ENCODE data around the gene CYP26C1.

Gene CYP26C1

DNA sequence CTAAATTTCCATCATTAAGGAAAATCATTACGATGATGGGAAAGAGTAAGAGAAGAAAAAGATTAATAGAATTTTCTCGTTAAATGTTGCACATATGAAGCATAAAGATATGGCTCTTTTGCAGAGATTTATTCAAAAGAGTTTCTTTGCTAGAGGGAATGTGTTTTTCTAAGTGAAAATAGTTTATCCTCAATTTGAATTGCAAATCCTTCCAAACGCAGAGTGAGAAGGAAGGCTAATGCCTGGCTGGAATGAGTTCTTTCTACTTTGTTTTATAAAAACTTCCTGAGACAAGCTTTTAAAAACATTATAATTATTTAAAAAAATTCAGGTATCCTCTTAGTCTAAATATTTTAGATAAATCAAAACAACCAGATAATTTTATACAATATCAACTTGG, 27.2 kb downstream of the CYP26C1 start:
- DNase-seq (ENCODE audit: low spot score) = no peak
- ChIA-PET POLR2A (ENCODE audit: low non-redundant PET) (no interaction called here), CTCF (interaction anchor here (0.6 to 0.7 kb wide), 3 partner anchors 9 to 426 kb away, joined by 4 to 7 read pairs (median 6); no protein-coding TSS in a partner anchor)
- TF ChIP-seq, protein P1, sequence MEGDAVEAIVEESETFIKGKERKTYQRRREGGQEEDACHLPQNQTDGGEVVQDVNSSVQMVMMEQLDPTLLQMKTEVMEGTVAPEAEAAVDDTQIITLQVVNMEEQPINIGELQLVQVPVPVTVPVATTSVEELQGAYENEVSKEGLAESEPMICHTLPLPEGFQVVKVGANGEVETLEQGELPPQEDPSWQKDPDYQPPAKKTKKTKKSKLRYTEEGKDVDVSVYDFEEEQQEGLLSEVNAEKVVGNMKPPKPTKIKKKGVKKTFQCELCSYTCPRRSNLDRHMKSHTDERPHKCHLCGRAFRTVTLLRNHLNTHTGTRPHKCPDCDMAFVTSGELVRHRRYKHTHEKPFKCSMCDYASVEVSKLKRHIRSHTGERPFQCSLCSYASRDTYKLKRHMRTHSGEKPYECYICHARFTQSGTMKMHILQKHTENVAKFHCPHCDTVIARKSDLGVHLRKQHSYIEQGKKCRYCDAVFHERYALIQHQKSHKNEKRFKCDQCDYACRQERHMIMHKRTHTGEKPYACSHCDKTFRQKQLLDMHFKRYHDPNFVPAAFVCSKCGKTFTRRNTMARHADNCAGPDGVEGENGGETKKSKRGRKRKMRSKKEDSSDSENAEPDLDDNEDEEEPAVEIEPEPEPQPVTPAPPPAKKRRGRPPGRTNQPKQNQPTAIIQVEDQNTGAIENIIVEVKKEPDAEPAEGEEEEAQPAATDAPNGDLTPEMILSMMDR (conservative IDR thresholded peaks at IDR 0.05; ENCODE audit: low read depth) = no peak
- no peak overlapping the region for H3K27ac ChIP-seq

DNA sequence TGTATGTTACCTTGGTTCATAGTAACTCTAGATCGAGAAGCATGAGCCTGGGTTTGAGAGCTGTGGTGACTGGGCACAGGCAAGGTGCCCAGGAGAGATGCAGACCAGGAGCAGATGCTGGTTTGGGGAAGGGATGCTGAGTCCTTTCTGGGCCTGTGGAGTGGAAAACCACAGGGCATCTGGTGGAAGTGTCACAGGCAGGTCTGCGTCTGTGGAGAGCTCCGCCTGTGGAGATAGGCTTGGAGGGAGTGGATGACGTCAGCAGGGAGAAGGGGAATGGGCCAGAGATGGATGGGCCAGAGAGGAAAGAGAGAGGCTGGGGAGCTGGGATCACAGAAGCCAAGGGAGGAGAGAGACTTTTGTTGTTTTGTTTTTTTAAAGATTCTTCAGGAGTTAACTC, 27.9 kb downstream of the CYP26C1 start:
- CTCF ChIA-PET = interaction anchor here (0.6 kb wide), 2 partner anchors 8 to 10 kb away, joined by 4 to 6 read pairs; no protein-coding TSS in a partner anchor
- DNase-seq (ENCODE audit: low spot score) = no peak
- TF ChIP-seq, protein P1 (conservative IDR thresholded peaks at IDR 0.05; ENCODE audit: low read depth) = no peak
- H3K27ac ChIP-seq = no peak overlapping the region
- POLR2A ChIA-PET (ENCODE audit: low non-redundant PET) = no interaction called here

DNA sequence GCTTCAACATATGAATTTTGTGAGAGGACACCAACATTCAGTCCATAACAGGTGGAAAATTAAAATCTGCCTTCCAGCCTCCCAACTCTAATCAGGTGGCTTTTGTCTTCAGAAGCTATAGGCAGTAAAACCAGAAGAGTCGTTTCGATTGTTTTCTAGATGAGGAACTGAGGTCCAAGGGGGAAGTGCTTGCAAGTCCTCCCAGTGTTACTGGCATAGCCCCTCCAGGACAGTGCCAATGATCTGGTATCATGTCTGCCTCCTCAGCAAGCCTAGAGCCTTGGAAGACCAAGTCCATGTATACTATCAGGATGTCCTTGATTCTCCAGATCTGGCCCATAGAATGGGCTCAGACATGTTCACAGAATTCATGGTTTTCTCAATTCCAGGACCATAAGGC, 30.0 kb downstream of the CYP26C1 start:
- DNase-seq (ENCODE audit: low spot score) = no peak
- H3K27ac ChIP-seq = no peak overlapping the region
- POLR2A ChIA-PET (ENCODE audit: low non-redundant PET) = no interaction called here
- CTCF ChIA-PET = interaction anchor here (1.2 kb wide), 1 partner anchor 10 kb away, joined by 4 read pairs; no protein-coding TSS in a partner anchor
- TF ChIP-seq, protein P1 (conservative IDR thresholded peaks at IDR 0.05; ENCODE audit: low read depth) = no peak

DNA sequence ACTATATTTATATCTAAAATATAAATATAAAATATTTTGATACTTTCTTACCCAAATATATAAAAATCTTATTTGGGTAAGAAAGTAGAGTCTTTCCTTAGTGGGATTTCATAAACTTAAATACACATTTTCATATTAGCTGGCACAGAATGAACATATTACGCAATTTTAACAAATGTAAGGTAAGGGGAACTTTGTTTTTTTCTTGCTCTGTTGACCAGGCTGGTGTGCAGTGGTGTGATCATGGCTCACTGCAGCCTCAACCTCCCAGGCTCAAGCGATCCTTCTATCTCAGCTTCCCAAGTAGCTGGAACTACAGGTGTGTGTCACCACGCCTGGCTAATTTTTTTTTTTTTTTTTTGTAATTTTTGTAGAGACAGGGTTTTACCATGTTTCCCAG, 31.4 kb downstream of the CYP26C1 start:
- CTCF ChIA-PET = interaction anchor here (1.1 kb wide), 1 partner anchor 11 kb away, joined by 5 read pairs; no protein-coding TSS in a partner anchor
- POLR2A ChIA-PET (ENCODE audit: low non-redundant PET) = no interaction called here

DNA sequence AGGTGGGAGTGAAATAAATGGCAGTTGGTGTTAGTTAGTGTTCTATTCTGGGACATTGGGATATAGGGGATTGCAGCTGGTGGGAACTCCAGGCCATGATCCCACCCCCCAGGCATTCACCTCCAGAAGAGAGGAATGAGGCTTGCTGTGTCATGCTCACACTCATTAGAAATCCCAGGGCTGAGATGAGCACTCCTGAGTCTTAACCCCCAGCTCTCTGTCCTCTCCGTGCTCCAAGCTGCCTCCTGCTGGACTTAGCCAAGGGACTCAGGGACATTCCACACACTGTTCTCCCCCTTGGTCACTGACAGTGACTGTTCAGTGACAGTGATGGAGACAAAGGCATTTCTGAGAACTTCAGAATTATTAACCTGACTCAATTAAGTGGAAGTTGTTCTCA, 34.6 kb downstream of the CYP26C1 start:
- TF ChIP-seq, protein P1 (conservative IDR thresholded peaks at IDR 0.05; ENCODE audit: low read depth) = no peak
- no peak overlapping the region for H3K27ac ChIP-seq
- no peak for DNase-seq (ENCODE audit: low spot score)
- ChIA-PET POLR2A (ENCODE audit: low non-redundant PET) (no interaction called here), CTCF (interaction anchor here (0.6 to 1.1 kb wide), 2 partner anchors 20 to 117 kb away, joined by 3 to 4 read pairs; no protein-coding TSS in a partner anchor)

More for the DNA sequence above, 31.4 kb downstream of the CYP26C1 start:
- TF ChIP-seq, protein P1 (conservative IDR thresholded peaks at IDR 0.05; ENCODE audit: low read depth) = no peak
- no peak for DNase-seq (ENCODE audit: low spot score)
- no peak overlapping the region for H3K27ac ChIP-seq

DNA sequence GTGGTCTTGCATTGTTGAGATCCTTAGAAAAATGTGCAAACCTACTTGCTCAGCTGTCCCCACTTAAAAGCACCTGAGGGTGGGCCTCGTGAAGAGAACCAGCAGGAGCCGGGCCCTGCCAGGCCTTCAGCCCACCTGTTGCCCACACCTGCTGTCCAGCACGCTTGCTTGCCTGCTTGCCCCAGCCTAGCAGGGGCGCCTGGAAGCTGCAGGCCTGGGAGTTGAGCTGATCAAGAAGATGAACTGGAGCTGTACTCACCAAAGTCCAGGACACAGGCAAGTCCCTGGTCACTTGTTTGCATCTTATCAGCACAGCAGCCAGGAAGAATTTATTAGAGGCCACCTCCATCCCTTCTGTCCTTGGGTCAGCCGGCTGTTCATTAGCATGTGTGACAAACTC, 36.3 kb downstream of the CYP26C1 start:
- no peak for DNase-seq (ENCODE audit: low spot score)
- ChIA-PET POLR2A (ENCODE audit: low non-redundant PET) (no interaction called here), CTCF (interaction anchor here (0.5 to 1.0 kb wide), 4 partner anchors 17 to 981 kb away, joined by 3 to 4 read pairs (median 4); no protein-coding TSS in a partner anchor)
- H3K27ac ChIP-seq = no peak overlapping the region
- TF ChIP-seq, protein P1 (conservative IDR thresholded peaks at IDR 0.05; ENCODE audit: low read depth) = no peak

All from RWPE1 (cell line).